Cardiac fibroblast (primary cell): ENCODE data around the gene SYTL5.

ENCODE experiments used
- DNase-seq, 2 donors: peaks; one replicate each; pipeline versions ENCODE4 v3.0.0 to v3.0.0-alpha.2; 2010; ENCODE audit warnings: low read depth in 2 of 2
- H3K4me3 ChIP-seq, 2 donors: replicated peaks in 1 of 2; 1 replicate in 1 of 2; 2 replicates in 1 of 2; pipeline ENCODE4 v1.5.1; 2011; ENCODE audit warnings: low read depth in 2 of 2, low read length in 2 of 2, mild to moderate bottlenecking in 2 of 2, moderate library complexity in 1 of 2
- CTCF ChIP-seq: IDR thresholded peaks from one replicate; pipeline ENCODE4 v1.5.1; 2011; ENCODE audit warnings: low read depth, mild to moderate bottlenecking, low read length, inconsistent platforms

Gene SYTL5

DNA sequence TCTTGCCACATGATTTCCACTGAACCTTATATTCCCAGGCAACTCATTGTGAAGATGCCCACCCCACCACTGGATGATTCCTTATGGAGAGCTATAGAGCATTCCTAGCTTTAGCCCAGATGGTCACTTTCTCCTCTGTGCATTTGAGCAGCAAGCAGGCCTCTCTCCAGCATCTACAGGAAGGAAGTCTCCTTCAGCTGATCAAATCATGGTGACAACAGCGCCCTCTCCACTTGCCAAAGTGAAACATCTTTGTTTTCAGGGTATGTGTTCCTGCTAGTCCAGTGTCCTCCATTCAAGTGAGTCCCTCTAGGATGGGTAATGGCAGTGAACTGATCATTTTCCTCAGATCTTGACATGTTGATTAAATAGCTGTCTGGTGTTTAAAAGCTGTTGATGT lies 10.9 kb upstream of the SYTL5 start:
- H3K4me3 ChIP-seq, result no peak overlapping the region
- DNase-seq, result no peak
- TF ChIP-seq CTCF, result no peak

DNA sequence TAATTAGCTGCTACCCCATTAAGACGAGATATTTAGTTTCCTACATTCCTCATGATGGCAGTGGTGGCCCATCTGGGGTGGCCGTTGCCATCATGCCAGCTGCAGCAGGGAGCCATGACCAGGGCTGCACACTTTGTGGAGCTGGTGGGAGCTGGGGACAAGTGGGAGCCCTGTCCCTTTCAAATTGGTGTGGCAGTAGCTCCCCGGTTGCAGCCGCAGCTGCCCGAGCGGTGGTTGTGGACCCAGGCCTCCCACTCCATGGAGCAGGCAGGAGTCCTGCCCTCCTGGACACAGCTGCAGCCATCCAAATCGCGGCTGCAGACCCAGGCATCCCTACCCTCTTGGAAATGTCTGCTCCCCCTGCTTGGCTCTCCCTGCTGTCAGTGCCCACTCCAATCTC lies 9.3 kb upstream of the SYTL5 start:
- TF ChIP-seq CTCF, result no peak
- DNase-seq, result no peak
- no peak overlapping the region for H3K4me3 ChIP-seq

DNA sequence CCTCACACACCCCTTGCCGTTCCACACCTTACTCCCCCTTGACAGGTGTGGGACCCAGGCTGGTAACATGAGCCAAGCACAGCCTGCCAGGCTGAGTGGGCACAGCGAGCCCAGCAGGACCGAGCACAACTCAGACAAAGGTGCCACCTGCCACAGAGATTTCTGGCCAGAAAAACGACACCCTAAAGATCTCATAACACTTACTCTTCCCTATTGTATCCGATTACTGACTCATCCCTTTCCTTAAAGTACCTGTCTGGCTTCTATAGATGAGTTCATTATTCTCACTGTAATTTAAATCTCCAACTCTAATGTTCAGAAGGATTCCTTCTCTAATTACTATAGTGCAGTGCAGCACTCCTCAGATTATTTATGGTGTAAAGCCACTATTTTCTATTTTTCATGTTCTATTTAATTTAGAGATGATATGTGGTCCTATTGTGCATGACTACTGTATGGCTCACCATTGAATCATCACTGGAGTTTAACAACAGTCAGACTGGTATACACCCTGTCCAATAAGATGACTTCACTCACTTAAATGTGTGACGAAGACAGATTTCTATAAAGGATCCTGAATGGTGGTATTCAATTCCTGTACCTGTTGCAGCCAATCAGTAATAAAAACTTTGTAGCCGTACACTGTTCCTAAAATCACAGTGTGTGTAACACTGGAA lies 7.6 kb upstream of the SYTL5 start:
- no peak for TF ChIP-seq CTCF
- peak in 1 of 2 donors; percentile 80 for DNase-seq
- no peak overlapping the region for H3K4me3 ChIP-seq

DNA sequence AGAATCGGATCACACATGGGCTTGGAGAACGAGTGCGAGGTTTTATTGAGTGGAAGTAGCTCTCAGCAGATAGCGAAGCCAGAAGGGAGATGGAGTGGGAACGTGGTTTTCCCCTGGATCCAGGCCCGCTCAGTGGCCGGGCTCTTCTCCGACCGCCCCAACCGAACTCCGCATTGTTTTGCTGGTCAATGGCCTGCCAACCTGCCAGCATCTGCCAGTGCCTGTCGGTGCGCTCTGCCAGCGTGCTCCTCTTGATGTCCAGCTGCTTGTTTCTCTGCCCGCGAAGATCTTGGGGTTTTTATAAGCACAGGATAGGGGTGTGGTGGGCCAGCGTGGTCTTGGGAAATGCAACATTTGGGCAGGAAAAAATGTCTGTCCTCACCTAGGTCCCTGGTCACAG lies 5.6 kb upstream of the SYTL5 start:
- TF ChIP-seq CTCF, result no peak
- no peak overlapping the region for H3K4me3 ChIP-seq
- no peak for DNase-seq

DNA sequence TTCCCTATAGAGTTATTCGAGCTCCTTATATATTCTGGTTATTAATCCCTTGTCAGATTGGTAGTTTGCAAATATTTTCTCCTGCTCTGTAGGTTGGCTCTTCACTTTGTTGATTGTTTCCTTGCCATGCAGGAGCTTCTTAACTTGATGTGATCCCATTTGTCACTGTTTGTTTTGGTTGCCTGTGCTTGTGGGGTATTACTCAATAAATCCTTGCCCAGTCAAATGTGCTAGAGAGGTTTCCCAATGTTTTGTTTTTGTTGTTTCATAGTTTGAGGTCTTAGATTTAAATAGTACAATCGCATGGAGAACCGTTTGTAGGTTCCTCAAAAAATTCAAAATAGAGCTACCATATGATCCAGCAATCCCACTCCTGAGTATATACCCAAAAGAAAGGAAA lies 2.3 kb upstream of the SYTL5 start:
- H3K4me3 ChIP-seq, result no peak overlapping the region
- TF ChIP-seq CTCF, result no peak
- DNase-seq, result peak in 1 of 2 donors; percentile 46

GRCh38 chrX:38006778-38007177 lies 425 bp downstream of the SYTL5 start:
- DNase-seq, result no peak
- TF ChIP-seq CTCF, result no peak
- H3K4me3 ChIP-seq, result no peak overlapping the region

DNA sequence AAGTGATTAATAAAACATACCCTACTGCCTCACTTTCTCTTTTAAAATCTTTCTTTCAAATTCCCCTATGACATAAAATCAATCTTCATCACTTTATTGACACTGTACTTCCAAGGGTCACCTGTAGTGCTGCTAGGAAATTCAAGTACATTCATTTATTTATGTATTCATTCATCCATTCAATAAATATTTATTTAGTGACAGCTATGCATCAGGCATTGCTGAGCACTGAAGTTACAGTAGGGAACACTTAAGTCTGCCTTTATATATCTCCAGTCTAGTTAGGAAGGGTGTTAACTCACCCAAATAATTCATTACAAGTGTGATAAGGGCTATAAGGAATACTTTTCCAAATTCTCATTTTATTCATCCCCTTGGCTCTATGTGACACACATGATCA lies 2.3 kb downstream of the SYTL5 start:
- DNase-seq, result no peak
- no peak overlapping the region for H3K4me3 ChIP-seq
- TF ChIP-seq CTCF, result no peak
